GM12878 (cell line): ENCODE measurements around the gene SMIM14. TPM values are rescaled to one million over a fixed set of nuclear protein-coding genes. Genes with fewer than 3 reads are reported as not detected.

Source experiments
- ATAC-seq: fragments of 200-7000 bp; cut with Tn5 transposase; 3 replicates; pipeline ENCODE4 v1.9.1; 2020; ENCODE audit warnings: mild to moderate bottlenecking, moderate library complexity
- BruUV-seq: library from RNA; stranded (reverse); fragments of 400-500 nt; replicated peaks from 2 replicates; lab custom pipeline; 2021; lab: Mats Ljungman, UMichigan
- CTCF ChIA-PET: fragments of 300-600 bp; sonication (Branson Sonifier 250); formaldehyde crosslinking; extraction: SDS; loops from one replicate; lab custom pipeline; 2021; ENCODE audit warnings: inconsistent platforms; lab: Yijun Ruan, JAX
- POLR2A ChIA-PET: fragments of 350-600 bp; formaldehyde crosslinking; extraction: SDS; loops from one replicate; lab custom pipeline; 2021; ENCODE audit warnings: inconsistent platforms; lab: Charles Lee
- RAD21 ChIA-PET: fragments of 300-600 bp; sonication (Branson Sonifier 250); formaldehyde crosslinking; loops from one replicate; lab custom pipeline; 2023; ENCODE audit warnings: antibody characterized with exemption; ENCODE audit not compliant: unreplicated experiment; lab: Charles Lee
- SMC1A ChIA-PET: fragments of 300-600 bp; sonication (Branson Sonifier 250); formaldehyde crosslinking; loops from one replicate; lab custom pipeline; 2023; ENCODE audit not compliant: unreplicated experiment, uncharacterized antibody; lab: Charles Lee
- DNase-seq: peaks from one replicate; pipeline ENCODE4 v3.0.0-alpha.2; 2011; ENCODE audit warnings: low read depth, low spot score
- FAIRE-seq: peaks from 3 replicates; lab custom pipeline; 2011; peaks lifted over from hg19 to GRCh38; lab: Jason Lieb, UNC
- H2AFZ ChIP-seq: 2 replicates; pipeline ENCODE4 v1.6.0; 2011; ENCODE audit warnings: low read depth, low read length, control low read depth; ENCODE audit not compliant: control insufficient read depth
- H3K27ac ChIP-seq: 2 replicates; pipeline ENCODE4 v1.5.1; 2011; ENCODE audit warnings: control low read depth; ENCODE audit not compliant: control insufficient read depth, insufficient read depth
- H3K27me3 ChIP-seq, 2 experiments: replicated peaks in 1 of 2; 2 replicates each; pipeline versions ENCODE4 v1.6.0 to v1.6.1; 2011; ENCODE audit warnings: low read length in 1 of 2; ENCODE audit not compliant: control insufficient read depth in 2 of 2, insufficient read depth in 2 of 2
- H3K36me3 ChIP-seq, 2 experiments: 2 replicates each; pipeline ENCODE4 v1.5.1; 2011; ENCODE audit warnings: low read length in 1 of 2; ENCODE audit not compliant: control insufficient read depth in 2 of 2, insufficient read depth in 2 of 2
- H3K4me1 ChIP-seq: 2 replicates; pipeline ENCODE4 v1.6.1; 2011; ENCODE audit warnings: mild to moderate bottlenecking, low read length, moderate library complexity, mixed read lengths; ENCODE audit not compliant: control insufficient read depth, insufficient read depth
- H3K4me2 ChIP-seq: 2 replicates; pipeline ENCODE4 v1.6.0; 2011; ENCODE audit warnings: control low read depth; ENCODE audit not compliant: control insufficient read depth, insufficient read depth
- H3K4me3 ChIP-seq: fragments of 200-600 bp; sonication (generic); 2 replicates; pipeline ENCODE4 v1.5.1; 2016
- H3K79me2 ChIP-seq: 2 replicates; pipeline ENCODE4 v1.6.0; 2011; ENCODE audit warnings: low read length; ENCODE audit not compliant: control insufficient read depth, insufficient read depth
- H3K9ac ChIP-seq: 2 replicates; pipeline ENCODE4 v1.8.0; 2011; ENCODE audit warnings: low read length, control low read depth, mixed read lengths; ENCODE audit not compliant: control insufficient read depth, insufficient read depth
- H3K9me3 ChIP-seq: replicated peaks from 3 replicates; pipeline ENCODE4 v1.5.1; 2011; ENCODE audit warnings: mild to moderate bottlenecking, low read length; ENCODE audit not compliant: control insufficient read depth, insufficient read depth
- H4K20me1 ChIP-seq: 2 replicates; pipeline ENCODE4 v1.6.0; 2011; ENCODE audit not compliant: control insufficient read depth, insufficient read depth
- BACH1 ChIP-seq: fragments of 450-650 bp; IDR thresholded peaks from 2 replicates; pipeline ENCODE4 v1.6.1; 2017; ENCODE audit warnings: mild to moderate bottlenecking, borderline replicate concordance
- BCL11A ChIP-seq: IDR thresholded peaks from 2 replicates; pipeline ENCODE4 v1.6.1; 2011; ENCODE audit warnings: low read depth, low read length
- BHLHE40 ChIP-seq, 2 experiments: fragments of 450-650 bp in 1 of 2; IDR thresholded peaks; 2 replicates each; pipeline ENCODE4 v1.6.1; 2011 to 2017; ENCODE audit warnings: low read depth in 2 of 2, borderline replicate concordance in 1 of 2, improper control_type of control experiment in 1 of 2, low read length in 1 of 2, mild to moderate bottlenecking in 1 of 2
- EGR1 ChIP-seq, 2 experiments: IDR thresholded peaks; 1 replicate in 1 of 2; 2 replicates in 1 of 2; pipeline ENCODE4 v1.6.1; 2011 to 2012; ENCODE audit warnings: low read depth in 2 of 2, low read length in 2 of 2, borderline replicate concordance in 1 of 2, mild to moderate bottlenecking in 1 of 2, moderate library complexity in 1 of 2
- IRF4 ChIP-seq: IDR thresholded peaks from 2 replicates; pipeline ENCODE4 v1.6.1; 2011; ENCODE audit warnings: low read depth, low read length
- KAT2A ChIP-seq: conservative IDR thresholded peaks from 2 replicates; pipeline ENCODE4 v1.6.1; 2011; ENCODE audit warnings: low read depth, low read length; ENCODE audit not compliant: control insufficient read depth
- KDM1A ChIP-seq: fragments of 200-600 bp; sonication (generic); IDR thresholded peaks from 2 replicates; pipeline ENCODE4 v1.6.1; 2016; ENCODE audit warnings: borderline replicate concordance
- MAX ChIP-seq: IDR thresholded peaks from 2 replicates; pipeline ENCODE4 v1.6.1; 2012; ENCODE audit warnings: low read depth, low read length, improper control_type of control experiment
- NFXL1 ChIP-seq: fragments of 450-650 bp; IDR thresholded peaks from 2 replicates; pipeline ENCODE4 v1.6.1; 2017; ENCODE audit warnings: antibody characterized with exemption, mild to moderate bottlenecking, borderline replicate concordance
- POLR2AphosphoS5 ChIP-seq: IDR thresholded peaks from 2 replicates; pipeline ENCODE4 v1.6.1; 2011; ENCODE audit warnings: mild to moderate bottlenecking, low read length, inconsistent platforms
- RBBP5 ChIP-seq: fragments of 200-600 bp; sonication (generic); conservative IDR thresholded peaks from 2 replicates; pipeline ENCODE4 v1.6.1; 2016
- RCOR1 ChIP-seq: conservative IDR thresholded peaks from 2 replicates; pipeline ENCODE4 v1.6.1; 2012; ENCODE audit warnings: low read depth, low read length, improper control_type of control experiment
- RELB ChIP-seq: fragments of 450-650 bp; IDR thresholded peaks from 2 replicates; pipeline ENCODE4 v1.6.1; 2017; ENCODE audit warnings: low read depth, mild to moderate bottlenecking, moderate library complexity
- SIN3A ChIP-seq: IDR thresholded peaks from 2 replicates; pipeline ENCODE4 v1.6.1; 2012; ENCODE audit warnings: low read depth, low read length, improper control_type of control experiment
- SP1 ChIP-seq: IDR thresholded peaks from one replicate; pipeline ENCODE4 v1.6.1; 2011; ENCODE audit warnings: low read depth, low read length
- SREBF2 ChIP-seq: IDR thresholded peaks from 2 replicates; pipeline ENCODE4 v1.6.1; 2012; ENCODE audit warnings: mild to moderate bottlenecking, low read length
- SRF ChIP-seq, 2 experiments: IDR thresholded peaks; 2 replicates each; pipeline ENCODE4 v1.6.1; 2011; ENCODE audit warnings: low read depth in 2 of 2, low read length in 2 of 2, mild to moderate bottlenecking in 1 of 2, moderate library complexity in 1 of 2
- TARDBP ChIP-seq: IDR thresholded peaks from 2 replicates; pipeline ENCODE4 v1.6.1; 2016; ENCODE audit warnings: borderline replicate concordance
- ZNF207 ChIP-seq: fragments of 450-650 bp; IDR thresholded peaks from 2 replicates; pipeline ENCODE4 v1.6.1; 2014; ENCODE audit warnings: antibody characterized with exemption, mild to moderate bottlenecking, borderline replicate concordance
- ZNF24 ChIP-seq: fragments of 450-650 bp; IDR thresholded peaks from 2 replicates; pipeline ENCODE4 v1.6.1; 2017; ENCODE audit warnings: antibody characterized with exemption, mild to moderate bottlenecking
- WGBS: methylation state at CpG from one replicate; pipeline ENCODE4 v1.1.6; 2016; ENCODE audit warnings: low lambda C conversion rate; ENCODE audit not compliant: insufficient replicate concordance, insufficient coverage; ENCODE audit errors: missing lambda C conversion rate; 5-methylcytosine and 5-hydroxymethylcytosine counted together
- in situ Hi-C: fragments of 300-500 bp; cut with MboI; formaldehyde crosslinking; loops from 9 replicates; pipeline ENCODE4 v1.14.3; 2018; ENCODE audit warnings: mixed read lengths
- intact Hi-C: fragments of 100-400 bp; cut with micrococcal nuclease; formaldehyde crosslinking; loops from one replicate; pipeline ENCODE4 v1.14.2; 2022; ENCODE audit not compliant: unreplicated experiment
- polyA plus RNA-seq, 11 experiments: library from polyadenylated mRNA; depleted of rRNA in 4 of 11; unstranded in 6 of 11; stranded (reverse) in 5 of 11; fragments of >200 nt; fragmentation: Nextera tagmentation in 4 of 11; fragmentation: Illumina TruSeq in 1 of 11; extraction: Ambion mirVana in 4 of 11; extraction: Trizol in 1 of 11; gene quantifications; 1 replicate in 1 of 11; 2 replicates in 10 of 11; pipeline versions ENCODE4 v1.2.1 to v1.2.3, GENCODE V29; 2011 to 2016; ENCODE audit warnings: inconsistent platforms in 2 of 11, missing spikeins in 2 of 11, low read depth in 1 of 11
- total RNA-seq, 4 experiments: library from RNA; depleted of rRNA in 3 of 4; stranded (reverse); fragments of >200 nt in 3 of 4; fragmentation: Illumina TruSeq in 1 of 4; extraction: Trizol in 1 of 4; gene quantifications; 2 replicates each; pipeline versions ENCODE4 v1.2.1 to v1.2.3, GENCODE V29; 2013 to 2021

SMIM14 gene
- total and polyA plus RNA-seq, 10 of the 15 experiments (the other 5 are each of a cell fraction or from before 2014, with no cell fraction given): 125 to 671 (median 188) TPM

GRCh38 chr4:39606747-39607146 is 31.9 kb downstream of the SMIM14 start:
- no peak for DNase-seq
- Histone ChIP-seq H3K4me1 (peaks cover 23% of the 10 kb centered on the region), H3K9me3 (peaks cover 5% of the 10 kb centered on the region; the same call in 2 of the 3 replicates), H3K27me3 (no peaks in the 10 kb centered on the region), H3K36me3 (peaks cover 0 to 3% of the 10 kb centered on the region in 2 experiments; a peak in 1 of 4 replicates), H3K27ac (no peak overlapping the region), H3K4me3 (no peak overlapping the region), H3K79me2 (peaks cover 11% of the 10 kb centered on the region), H2AFZ (no peak overlapping the region), H3K4me2 (no peak overlapping the region), H3K9ac (no peak overlapping the region), H4K20me1 (no peaks in the 10 kb centered on the region)
- 94% methylated on average over 2 of the region's 2 CpGs for WGBS
- TF ChIP-seq RBBP5: no peak
- no peak for TF ChIP-seq BHLHE40 (IDR thresholded peaks at IDR 0.05; ENCODE audit: borderline replicate concordance in 1 of 2, low read depth in 2 of 2, low read length in 1 of 2)
- TF ChIP-seq TARDBP: no peak
- no peak for TF ChIP-seq ZNF24
- no peak for TF ChIP-seq SREBF2
- TF ChIP-seq SP1: no peak
- no peak for TF ChIP-seq BACH1
- no peak for TF ChIP-seq RCOR1
- no peak for TF ChIP-seq KDM1A
- TF ChIP-seq ZNF207: no peak
- TF ChIP-seq MAX: no peak
- no peak for TF ChIP-seq KAT2A
- TF ChIP-seq RELB: no peak
- TF ChIP-seq IRF4: no peak
- TF ChIP-seq BCL11A: no peak
- no peak for TF ChIP-seq EGR1 (IDR thresholded peaks at IDR 0.05; ENCODE audit: borderline replicate concordance in 1 of 2, low read depth in 2 of 2, low read length in 2 of 2)
- TF ChIP-seq POLR2AphosphoS5: no peak
- TF ChIP-seq SRF (IDR thresholded peaks at IDR 0.05; ENCODE audit: low read depth in 2 of 2, low read length in 2 of 2): no peak
- TF ChIP-seq SIN3A: no peak
- no peak for TF ChIP-seq NFXL1
- CTCF ChIA-PET: interaction anchor here (0.7 to 1.2 kb wide), 2 partner anchors 9 to 51 kb away, joined by 3 to 5 read pairs; no protein-coding TSS in a partner anchor
- POLR2A ChIA-PET: no interaction called here
- intact Hi-C loops (no loop called here), in situ Hi-C loops (loop anchor here (25.0 kb wide), 1 partner anchor 1469 kb away; no protein-coding TSS in a partner anchor)
- RAD21 ChIA-PET: interaction anchor here (1.2 kb wide), 1 partner anchor 28 kb away, joined by 4 read pairs; no protein-coding TSS in a partner anchor
- SMC1A ChIA-PET: interaction anchor here (0.9 to 2.0 kb wide), 2 partner anchors 20 to 38 kb away, joined by 3 to 5 read pairs; no protein-coding TSS in a partner anchor
- no TSS peak for BruUV-seq
- ATAC-seq: no peak
- FAIRE-seq: no peak
